Fibroblast of peridontal ligament (primary cell): ENCODE results near the gene SNF8.

Experiments
- DNase-seq: peaks from one replicate; pipeline ENCODE4 v3.0.0-alpha.2; 2010; ENCODE audit errors: extremely low read depth

Gene SNF8

DNA sequence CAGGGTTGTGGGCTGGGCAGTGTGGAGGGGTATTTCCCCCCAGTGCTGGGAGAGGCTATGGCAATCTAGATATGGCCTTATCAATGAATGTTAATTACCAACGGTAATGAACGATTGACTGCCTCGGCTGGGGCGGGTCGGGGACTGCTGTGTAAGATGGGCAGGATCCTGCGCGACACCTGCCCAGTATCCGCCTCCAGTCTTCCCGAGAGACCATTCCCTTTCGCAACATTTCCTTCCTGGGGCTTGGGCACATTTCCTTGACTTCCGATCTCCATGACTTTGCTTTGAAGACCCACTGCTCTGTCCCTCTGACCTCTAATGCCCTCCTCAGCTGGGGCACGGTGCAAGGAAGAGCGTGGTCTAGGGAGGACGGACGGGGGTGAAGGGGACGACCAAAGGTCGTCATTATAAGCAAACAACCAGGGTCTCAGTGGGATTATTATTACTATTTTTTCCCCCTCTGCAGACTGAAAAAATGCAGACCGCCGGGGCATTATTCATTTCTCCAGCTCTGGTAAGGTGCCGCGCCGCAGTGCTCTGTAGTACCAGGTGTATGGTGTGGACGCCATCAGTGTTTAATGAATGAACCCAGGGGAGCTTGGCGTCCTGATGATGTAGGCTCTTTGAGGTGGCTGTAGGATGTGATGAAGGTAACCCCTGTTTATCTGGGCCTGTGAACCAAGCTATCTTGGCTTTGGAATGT lies 51.5 kb downstream of the SNF8 start:
- DNase-seq = peak; percentile 10

DNA sequence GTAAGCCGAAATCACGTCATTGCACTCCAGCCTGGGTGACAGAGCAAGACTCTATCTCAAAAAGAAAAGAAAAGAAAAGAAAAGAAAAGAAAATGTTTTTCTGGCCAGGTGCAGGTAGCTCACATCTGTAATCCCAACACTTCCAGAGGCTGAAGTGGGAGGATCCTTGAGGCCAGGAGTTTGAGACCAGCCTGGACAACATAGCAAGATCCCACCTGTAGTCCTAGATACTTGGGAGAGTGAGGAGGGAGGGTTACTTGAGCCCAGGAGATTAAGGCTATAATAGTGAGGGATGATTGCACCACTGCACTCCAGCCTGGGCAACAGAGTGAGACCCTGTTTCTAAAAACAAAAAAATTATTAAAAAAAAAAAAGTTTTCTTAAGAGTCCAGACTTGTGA lies 54.6 kb downstream of the SNF8 start:
- DNase-seq = no peak

DNA sequence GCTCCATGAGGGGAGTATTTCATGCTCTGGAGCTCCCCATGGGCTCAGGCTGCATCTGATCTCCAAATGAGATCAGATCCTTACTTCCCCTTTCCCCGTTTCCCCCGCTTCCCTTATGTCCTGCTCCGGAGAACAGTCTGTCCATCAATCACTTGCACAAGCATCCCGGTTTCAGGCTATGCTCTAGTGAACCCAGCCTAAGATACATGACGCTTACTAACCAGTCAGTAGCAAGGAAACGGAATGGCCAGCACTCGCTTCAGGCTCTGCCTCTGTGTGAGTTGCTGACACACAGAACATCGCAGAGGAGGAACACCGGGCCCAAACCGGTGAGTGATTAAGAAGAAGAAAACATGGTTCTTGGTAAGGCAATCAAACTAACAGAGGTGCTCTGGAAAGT lies 61.5 kb downstream of the SNF8 start:
- DNase-seq = no peak

DNA sequence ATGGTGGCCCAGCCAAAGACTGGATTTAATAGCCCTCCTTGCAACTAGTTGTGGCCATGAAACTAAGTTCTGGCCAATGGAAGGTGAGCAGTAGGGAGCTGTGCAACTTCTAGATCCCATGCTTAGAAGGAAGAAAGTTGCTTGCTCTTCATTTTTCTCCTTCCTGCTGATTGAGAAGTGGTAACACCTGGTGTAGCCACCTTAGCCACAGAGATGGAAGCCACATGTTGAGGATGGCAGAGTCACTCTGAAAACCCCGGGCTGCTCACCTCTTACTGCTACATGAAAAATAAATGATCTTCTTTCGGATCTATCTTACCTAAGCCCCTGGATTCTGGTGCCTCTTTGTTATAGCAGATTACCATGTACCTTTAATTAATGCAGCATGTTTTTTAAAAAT lies 62.4 kb downstream of the SNF8 start:
- no peak for DNase-seq
